SK-N-DZ (cell line): Measurements from ENCODE around the gene HNRNPR.

Source experiments
- DNase-seq: peaks from one replicate; pipeline ENCODE4 v3.0.0-alpha.2; 2015; ENCODE audit warnings: low spot score

HNRNPR gene

DNA sequence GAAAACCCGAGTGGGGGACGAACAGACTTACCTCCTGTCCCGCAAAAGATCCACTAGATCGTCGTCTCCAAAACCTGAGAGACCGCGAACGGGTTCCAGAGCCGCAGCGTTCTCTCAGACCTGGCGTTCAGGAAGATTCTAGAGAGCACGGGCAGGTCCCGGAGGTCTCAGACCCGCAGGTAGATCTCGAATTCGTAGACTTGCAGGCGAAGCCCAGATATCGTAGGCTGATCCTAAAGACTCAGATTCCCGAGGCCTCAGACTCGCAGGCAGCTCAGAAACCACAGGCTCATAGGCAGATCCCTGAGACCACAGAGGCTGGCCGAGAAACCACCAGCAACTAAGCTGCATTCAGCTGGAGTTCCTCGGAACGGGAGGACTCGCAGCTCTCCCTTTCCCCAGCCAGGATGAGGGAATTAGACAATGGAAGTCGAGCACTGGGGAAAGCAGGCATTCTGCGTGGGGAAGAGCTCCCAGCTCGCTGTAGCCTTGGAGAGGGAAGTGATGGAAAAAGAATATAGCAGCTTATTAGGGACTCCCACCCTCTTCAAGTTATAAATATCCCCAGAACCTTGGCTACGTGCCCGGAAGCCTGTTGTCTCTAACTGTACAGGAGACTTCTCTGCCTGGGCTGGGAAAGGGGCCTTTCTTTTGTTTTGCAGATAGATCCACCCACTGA, 25.4 kb upstream of the HNRNPR start, which contains the start of gene ZNF436:
ZNF436 (minus strand) TSS at position 502 of the 679 bp plus-strand sequence. CDS start 1,831 bp downstream, outside the sequence.
- peak; percentile 56 for DNase-seq

DNA sequence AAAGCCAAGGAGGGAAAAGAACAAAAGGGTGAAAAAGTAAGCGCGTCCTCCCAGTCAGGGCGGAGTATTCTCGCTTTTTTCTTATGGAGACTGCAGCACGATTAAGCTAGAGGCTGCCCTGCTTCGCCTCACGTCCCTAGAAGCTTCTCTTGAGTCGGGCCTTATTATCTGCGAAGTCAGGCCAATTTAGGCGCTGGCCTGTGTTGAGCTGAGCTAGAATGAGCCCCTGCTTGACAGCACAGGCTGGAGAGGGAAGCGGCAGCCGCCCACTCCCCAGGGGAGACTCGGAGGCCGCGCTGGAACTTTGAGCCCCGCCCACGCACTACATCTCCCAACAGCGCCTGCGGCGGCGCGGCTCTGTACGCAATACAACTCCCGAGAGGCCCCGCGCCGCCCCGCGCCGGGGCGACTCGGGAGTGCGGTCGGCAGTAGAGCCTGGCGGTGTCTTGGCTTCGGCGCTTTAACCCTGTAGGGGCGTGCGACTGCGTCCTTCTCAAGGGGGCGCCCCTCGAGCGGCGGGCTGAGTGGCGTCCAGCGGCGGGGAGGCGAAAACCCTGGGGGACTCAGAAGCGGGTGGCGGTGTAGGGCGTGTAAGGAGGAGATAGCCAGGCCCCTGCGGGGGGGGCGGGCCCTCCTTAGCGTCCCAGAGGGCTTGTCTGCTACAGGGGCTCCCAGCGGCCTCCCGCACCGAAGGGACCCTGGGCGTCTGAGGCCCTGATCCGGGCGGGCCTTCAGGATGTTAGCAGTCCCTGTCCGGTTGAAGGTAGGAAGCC, 24.7 kb upstream of the HNRNPR start:
- DNase-seq: peak; percentile 93

DNA sequence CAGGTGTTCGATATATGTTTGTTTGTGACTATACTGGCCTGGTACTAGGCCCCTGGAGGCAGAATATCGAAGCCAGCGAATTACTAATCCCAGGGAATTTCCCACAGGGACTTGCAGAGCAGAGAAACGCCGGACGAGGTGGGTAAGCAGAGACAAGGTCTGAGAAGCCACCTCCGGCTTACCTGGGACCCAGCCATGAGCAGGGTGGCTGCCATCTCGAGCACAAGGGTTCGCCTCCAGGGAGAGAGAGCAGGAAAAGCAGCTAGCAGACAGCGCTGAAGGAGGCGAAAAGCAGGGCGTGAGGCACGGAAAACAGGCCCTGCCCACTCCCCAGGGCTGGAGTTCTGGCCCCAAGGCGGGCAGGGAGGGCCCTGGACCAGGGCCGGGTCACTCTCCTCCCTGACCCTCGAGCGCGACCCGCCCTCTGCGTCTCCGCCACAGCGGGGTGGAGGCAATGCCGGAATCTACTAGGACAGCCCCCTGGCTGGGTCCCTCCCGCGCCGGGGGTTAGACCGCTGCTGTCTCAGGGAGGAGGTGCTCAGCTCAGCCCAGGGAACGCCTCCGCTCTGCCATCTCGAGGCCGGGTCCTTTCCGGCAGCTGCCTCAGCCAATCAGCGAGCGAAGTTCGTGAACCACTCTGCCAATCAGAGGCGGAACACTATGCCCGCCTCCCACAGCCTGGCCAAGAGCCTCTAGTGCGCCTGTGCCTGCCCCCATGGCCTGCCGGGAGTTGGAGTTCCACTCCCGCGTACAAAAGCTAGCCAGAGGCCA, 23.9 kb upstream of the HNRNPR start:
- DNase-seq: peak; percentile 99

DNA sequence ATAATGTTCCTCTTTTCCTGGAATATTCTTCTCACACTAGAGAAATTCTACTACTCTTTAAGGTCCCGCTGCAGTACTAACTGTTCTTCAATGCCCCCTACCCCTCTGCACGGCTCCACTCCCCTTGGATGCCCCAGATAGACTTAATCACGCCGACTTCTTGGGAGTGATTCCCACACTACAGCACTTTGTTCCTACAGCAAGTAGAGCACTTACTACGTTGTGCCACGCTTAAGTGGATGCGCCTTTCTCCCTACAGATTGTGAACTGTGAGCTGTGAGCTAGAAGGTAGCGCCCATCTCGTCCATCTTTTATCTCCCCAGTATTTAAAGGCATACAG, 23.3 kb upstream of the HNRNPR start:
- DNase-seq: no peak

DNA sequence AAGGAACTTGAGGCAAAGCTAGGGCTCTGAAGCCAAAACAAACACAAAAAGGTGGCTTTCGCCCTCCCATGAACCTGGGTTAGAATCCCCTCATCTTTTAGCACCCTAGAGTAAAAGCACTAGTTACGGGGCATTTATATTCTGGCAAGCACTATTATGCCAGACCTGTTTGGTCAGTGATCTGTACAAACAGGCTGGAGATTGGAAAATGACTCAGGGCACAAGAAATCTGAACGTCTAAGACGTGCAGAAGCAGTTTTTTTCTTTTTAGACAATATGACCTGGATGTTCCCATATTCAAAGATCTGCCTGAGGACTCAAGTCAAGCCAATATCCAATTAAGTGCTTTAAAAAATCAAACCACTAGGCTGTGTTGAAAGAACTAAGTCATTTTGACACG, 22.5 kb upstream of the HNRNPR start:
- DNase-seq: no peak

DNA sequence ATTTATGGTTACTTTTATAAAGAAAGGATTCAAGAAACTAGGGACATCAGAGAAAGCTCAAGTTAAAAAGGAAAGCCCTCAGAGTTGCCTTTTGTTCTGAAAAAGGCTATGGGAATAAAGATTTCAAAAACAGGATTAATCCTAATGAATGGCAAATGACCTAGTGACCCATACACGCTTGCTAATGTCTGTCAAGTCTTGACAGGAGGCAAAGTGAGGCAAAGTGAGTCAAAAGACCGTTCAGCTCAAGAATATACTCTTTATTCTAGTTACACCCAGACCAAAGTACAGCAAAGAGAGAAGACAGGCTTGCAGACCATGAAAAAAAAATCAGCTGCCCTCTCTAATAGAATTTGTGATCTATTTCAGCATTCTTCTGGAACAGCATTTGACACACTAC, 22.1 kb upstream of the HNRNPR start:
- DNase-seq: no peak

DNA sequence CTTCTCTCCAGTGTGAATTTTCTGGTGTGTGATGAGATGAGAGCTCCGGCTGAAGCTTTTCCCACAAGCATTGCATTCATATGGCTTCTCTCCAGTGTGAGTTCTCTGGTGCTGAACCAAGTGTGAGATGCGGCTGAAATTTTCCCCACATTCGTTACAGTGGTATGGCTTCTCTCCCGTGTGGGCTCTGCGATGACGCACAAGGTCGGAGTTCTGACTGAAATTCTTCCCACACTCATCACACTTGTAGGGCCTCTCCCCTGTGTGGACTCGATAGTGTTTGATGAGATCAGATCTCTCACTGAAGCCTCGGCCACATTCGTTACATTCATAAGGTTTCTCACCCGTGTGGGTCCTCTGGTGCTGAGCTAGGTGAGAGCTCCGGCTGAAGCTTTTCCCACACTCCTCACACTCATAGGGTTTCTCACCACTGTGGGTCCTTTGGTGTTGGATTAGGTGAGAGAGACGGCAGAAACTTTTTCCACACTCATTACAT, 18.2 kb upstream of the HNRNPR start:
- no peak for DNase-seq

DNA sequence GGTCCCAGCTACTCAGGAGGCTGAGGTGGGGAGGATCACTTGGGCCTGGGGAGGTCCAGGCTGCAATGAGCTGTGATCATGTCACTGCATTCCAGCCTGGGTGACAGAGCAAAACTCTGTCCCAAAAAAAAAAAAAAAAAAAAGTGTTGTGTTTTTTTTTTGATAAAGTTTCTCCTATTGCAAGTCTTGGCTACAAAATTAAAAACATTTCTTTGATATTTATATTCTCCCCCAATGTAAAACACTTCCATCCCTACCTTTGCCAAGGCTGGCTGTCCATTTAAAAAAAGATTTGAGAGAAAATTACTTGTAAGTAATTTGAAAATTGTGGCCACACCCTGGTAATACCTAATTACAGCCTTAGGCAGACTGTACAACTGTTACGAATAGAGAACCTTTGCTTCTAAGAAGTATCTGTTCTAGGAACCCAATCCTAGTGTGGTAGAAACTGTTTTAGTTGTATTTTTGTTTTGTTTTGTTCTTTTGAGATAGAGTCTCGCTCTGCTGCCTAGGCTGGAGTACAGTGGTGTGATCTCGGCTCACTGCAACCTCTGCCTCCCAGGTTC, 14.3 kb upstream of the HNRNPR start:
- DNase-seq: no peak

DNA sequence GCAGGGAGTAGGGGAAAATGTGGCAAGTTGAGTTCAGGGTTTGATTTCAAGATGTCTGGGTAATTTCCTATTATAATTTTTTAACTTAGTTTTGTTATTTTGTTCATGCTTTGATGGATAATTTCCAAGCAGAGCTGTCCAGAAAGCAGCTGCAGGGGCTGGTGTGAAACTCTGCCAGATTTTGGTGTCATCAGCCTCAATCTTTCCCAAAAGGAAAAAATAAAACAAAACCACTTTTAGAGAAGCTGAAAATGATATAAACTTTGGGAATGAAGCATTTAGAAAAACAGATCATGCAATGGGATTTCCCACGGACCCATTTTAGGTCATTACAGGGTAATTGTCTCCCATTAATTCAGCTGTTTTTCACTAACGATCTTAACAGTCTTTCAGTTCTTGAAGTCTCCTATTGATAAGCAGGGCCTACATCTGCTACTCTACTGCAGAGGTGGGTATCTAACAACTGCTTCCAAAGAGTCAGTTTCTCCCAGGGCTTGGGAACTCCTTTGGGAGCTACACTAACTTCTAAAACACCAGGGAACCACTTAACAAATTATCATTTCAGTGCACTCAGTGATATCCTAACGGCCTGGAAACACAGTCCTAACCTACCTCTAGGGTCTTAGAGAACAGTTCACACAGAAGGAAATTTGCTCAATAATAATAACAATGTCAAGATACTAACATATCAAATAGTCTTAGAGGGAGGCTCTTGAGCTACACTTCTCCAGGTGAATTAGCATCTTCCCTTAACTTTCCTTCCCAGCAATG, 13.2 kb upstream of the HNRNPR start:
- no peak for DNase-seq

DNA sequence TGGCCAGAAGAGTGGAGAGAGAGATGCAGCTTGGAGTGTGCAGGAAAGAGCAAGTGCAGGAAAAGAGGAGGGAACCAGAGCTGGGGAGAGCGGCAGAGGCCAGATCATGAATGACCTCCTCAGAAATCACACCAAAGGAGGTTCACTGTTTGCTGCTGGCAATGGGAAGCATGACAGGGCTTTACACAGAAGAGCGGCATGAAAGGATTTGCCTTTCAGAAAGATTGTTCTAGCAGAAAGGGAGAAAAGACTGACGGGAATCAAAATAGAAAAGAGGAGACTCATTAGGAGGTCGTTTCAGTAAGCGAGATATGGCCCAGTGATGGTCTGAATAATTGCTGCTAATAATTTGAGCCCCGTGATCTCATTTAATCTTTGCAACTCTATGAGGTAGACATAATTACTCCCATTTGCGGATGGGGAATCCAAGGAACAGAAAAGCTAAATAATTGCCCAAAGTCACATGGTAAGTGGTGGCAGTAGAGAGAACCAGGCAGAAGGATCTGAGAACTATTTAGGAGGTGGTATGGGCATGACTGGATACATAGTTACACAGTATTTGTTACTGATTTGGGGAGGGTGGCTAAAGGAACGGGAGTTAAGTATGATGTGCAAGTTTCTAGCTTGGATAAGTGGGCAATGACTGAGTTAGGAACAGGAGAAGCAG, 12.5 kb upstream of the HNRNPR start:
- DNase-seq: no peak

DNA sequence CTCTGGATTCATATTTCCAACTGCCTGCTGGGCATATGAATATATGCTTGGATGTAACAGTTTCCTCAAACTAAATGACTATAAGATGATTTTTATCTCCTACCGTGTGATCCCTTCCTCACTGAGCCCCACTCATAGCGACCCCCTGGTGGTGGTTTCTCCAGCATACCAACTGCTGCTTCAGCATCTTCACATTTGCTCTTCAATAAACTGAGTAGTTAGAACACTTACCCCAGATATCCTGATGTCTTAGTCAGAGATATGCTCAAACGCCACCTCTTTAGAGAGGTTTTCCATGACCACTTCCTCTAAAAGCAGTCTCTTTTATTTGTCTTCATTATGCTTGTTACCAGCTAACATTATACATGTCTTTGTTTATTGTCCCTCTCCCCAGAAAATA, 10.2 kb upstream of the HNRNPR start:
- no peak for DNase-seq

DNA sequence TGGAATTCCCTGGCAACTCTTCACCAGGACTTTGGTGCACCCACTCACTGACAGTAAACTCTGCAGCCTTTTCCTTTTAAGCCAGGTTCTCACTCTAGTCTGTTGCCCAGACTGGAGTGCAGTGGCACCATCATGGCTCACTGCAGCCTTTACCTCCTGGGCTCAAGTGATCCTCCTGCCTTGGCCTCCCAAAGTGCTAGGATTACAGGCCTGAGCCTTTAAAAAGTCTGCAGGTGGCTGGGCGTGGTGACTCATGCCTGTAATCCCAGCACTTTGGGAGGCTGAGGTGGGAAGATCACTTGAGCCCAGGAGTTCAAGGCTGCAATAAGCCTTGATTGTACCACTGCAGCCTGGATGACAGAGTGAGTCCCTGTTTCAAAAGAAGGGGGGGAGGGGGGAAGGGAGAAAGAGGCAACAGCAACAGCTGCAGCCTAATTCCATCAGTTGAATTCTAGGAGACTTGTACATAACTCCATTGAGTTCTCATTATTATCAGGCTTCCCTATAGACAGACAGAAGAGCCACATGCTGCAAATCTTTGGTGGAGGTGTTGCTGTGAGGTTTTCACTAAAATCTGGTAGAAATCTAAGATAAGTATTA, 8.1 kb upstream of the HNRNPR start:
- no peak for DNase-seq

DNA sequence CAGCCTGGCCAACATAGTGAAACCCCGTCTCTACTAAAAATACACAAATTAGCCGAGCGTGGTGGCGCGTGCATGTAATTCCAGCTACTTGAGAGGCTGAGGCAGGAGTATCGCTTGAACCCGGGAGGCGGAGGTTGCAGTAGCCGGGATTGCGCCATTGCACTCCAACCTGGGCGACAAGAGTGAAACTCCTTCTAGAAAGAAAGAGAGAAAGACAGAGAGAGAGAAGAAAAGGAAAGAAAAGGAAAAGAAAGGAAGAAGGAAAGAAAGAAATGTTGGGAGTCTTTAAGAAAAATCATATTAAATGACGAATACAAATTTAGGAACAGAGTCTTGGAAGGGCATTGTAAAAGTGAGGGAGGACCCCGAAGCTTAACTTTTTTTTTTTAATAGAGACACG, 1.8 kb upstream of the HNRNPR start:
- DNase-seq: no peak

DNA sequence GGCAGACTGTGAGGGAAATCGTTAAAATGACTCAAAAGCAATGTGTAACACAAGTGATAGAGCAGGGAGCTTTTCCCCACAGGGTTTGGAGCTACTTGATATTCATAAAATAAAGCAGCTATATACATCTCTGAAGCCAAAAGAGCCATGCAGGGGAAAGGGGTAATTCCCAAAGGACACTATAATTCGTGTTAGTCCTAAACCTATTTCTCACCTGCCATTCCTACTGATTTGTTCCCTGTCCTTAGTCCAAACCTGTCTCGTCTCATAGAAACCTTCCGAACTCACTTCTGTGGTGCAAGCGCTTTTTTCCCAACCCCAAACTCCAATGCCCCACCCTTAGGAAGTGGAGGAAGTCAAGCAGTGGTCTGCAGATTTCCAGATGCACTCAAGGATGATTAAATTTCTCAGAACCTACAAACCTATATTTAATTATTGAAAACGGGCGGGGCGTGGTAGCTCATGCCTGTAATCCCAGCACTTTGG, 946 bp upstream of the HNRNPR start:
- DNase-seq: peak; percentile 89

DNA sequence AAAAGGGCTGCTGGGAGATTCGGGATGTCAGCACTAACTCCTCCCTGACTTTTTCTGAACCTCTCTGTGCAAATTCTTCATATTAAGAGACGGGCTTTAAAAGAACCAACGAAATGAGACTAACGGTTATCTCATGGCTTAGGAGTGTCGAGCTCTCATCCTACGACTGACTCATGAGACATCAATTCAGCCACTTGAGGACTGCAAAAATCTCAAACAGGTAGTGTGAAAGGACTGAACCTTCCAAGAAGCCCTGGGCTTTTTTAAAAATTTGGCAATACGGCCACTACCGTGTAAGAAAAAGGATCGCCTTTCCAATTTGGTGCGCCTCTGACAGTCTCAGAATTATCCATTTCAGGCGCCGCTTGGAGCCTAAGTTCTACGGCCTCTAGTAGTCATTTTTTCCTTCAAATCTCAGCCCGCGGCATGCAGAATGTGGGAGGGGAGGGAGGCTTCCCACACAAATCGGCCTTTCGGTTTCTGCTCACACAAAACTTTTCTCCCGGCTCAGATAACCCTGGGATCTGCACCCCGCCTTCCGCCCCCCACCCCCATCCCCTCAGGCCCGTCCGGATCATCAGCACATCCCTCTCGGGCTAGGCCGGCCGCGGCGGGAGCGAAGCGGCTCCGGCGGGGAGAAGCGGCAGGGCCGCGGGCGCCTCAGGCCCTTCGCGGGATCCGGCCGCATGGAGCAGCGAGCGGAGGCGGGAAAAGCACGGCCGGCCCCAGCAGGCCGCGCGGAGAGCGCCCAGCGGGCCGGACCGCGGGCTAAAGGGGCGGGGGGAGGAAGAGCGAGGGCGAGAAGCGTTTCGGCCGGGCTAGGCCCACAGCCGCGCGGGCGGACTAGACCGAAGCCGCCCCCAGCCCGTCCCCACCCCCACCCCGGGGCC, 618 bp downstream of the HNRNPR start:
- DNase-seq: peak; percentile 30

DNA sequence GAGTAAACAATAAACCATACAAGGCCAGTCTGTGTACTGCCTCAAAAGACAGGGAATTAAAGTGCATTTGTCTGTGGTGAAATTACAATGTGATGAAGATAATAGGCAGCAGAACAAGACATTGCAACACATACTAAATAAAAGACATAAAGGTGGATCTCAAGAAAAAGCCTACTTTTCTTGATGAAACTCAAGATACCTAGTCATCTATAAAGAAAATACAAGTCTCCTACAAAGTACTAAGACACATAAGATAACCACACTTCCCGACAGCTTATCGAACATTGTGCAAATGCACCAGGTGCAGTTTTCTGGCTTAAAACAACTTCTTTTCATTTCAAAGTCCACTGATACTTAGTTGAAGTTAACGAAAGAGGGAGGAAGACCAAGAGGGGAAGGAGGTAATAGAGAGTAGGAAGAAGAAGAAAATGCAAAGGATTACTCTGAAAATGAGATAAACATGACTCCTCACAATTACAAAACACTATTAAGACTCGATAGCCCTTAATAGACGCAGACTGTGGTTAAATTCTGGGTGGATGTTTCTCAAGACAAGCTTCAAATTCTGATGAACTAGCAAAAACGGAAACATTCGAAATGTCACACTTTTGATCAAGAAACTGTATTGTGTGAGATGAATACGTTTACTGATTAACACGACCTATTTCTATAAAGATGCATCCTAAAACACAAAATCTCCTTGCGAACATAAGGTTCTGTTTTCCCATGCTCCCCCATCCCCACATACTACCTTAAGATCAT, 2.0 kb downstream of the HNRNPR start:
- DNase-seq: no peak

DNA sequence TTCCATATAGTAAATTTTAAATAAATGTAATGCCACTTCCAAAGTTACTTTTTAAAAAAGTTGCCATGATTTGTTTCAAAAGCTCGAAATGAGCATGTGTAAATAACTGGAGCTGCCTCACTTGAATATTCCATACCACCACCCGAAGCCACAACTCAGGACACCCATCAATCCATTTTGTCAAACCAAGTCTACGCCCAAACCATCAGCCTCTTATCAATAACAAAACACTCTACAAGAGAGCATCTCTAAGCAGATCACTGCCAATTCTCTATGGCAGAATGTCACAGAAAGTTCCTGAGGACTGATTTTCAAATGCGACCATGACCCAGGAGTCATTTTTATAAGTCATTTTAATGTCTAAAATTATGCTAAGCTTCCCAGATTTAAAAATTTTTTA, 4.5 kb downstream of the HNRNPR start:
- no peak for DNase-seq

DNA sequence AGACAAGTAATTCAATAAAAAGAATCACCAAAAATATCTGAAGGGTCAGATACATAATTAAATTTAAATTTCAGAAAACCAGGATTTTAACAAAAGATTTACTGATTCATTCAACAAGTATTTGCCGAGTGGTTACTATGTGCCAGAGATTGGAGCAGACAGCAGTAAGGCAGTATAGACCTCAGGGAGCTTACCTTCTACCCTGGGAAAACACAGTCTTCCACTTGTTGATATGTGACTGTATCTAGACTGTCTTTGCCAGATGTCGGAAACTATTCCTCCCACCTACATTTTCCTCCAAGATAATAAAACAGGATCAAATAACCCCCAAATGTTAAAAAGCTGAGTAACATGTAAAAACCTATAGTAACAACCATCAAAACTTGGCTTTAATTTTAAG, 6.2 kb downstream of the HNRNPR start:
- DNase-seq: no peak
